ENCODE measurements around the gene PCSK7. TPM values are rescaled to one million over a fixed set of nuclear protein-coding genes. Genes with fewer than 3 reads are reported as not detected.

Gene PCSK7
- total RNA-seq, 2 donors from 2014 or later, result 25.9 to 86.0 TPM

GRCh38 chr11:117249571-117249970 lies 17.7 kb upstream of the PCSK7 start:
- H3K4me1 ChIP-seq, result no peaks in the 10 kb centered on the region
- no peaks in the 10 kb centered on the region for H3K27me3 ChIP-seq
- H3K9me3 ChIP-seq, result no peaks in the 10 kb centered on the region
- H3K27ac ChIP-seq, result no peak overlapping the region
- DNase-seq (no peak), ATAC-seq (no peak)
- intact Hi-C loops (cut with DNase I), result no loop called here
- 86 to 93% methylated on average over 4 of the region's 4 CpGs for WGBS, 2 donors
- H3K36me3 ChIP-seq (replicated peaks in 1 of 2; ENCODE audit: insufficient read depth in 1 of 2, low read depth in 2 of 2), result peaks cover 0 to 23% of the 10 kb centered on the region in 2 donors
- no peak overlapping the region for H3K4me3 ChIP-seq
- TF ChIP-seq CTCF (IDR thresholded peaks at IDR 0.05), result no peak

- no peak overlapping the region for H3K27ac ChIP-seq
- DNase-seq (no peak), ATAC-seq (no peak)
- no peak overlapping the region for H3K4me3 ChIP-seq
- TF ChIP-seq POLR2A (IDR thresholded peaks at IDR 0.05), result no peak
- no peak for TF ChIP-seq CTCF (IDR thresholded peaks at IDR 0.05)
- WGBS, 2 donors, result 90 to 95% methylated on average over 4 of the region's 4 CpGs
- no peaks in the 10 kb centered on the region for H3K4me1 ChIP-seq
- peaks cover 0 to 21% of the 10 kb centered on the region in 2 donors for H3K36me3 ChIP-seq (replicated peaks in 1 of 2; ENCODE audit: insufficient read depth in 1 of 2, low read depth in 2 of 2)
- intact Hi-C loops (cut with DNase I), result no loop called here
- no peaks in the 10 kb centered on the region for H3K27me3 ChIP-seq
- no peaks in the 10 kb centered on the region for H3K9me3 ChIP-seq
Measured at GRCh38 chr11:117248341-117248740, 16.5 kb upstream of the PCSK7 start.

- Histone ChIP-seq H3K9me3 (no peaks in the 10 kb centered on the region), H3K4me3 (no peak overlapping the region), H3K36me3 (replicated peaks in 1 of 2; ENCODE audit: insufficient read depth in 1 of 2, low read depth in 2 of 2) (peaks cover 0 to 11% of the 10 kb centered on the region in 2 donors), H3K4me1 (peaks cover 5% of the 10 kb centered on the region), H3K27ac (no peak overlapping the region), H3K27me3 (no peaks in the 10 kb centered on the region)
- TF ChIP-seq POLR2A (IDR thresholded peaks at IDR 0.05), result no peak
- TF ChIP-seq CTCF (IDR thresholded peaks at IDR 0.05), result no peak
- no peak for DNase-seq
- ATAC-seq, result no peak
- intact Hi-C loops (cut with DNase I), result no loop called here
- 65 to 77% methylated on average over 6 of the region's 6 CpGs for WGBS, 2 donors
Measured at GRCh38 chr11:117239295-117239694, 7.4 kb upstream of the PCSK7 start.

- DNase-seq, result no peak
- TF ChIP-seq CTCF (IDR thresholded peaks at IDR 0.05) (no peak), POLR2A (IDR thresholded peaks at IDR 0.05) (no peak)
- 86 to 89% methylated on average over 5 of the region's 5 CpGs for WGBS, 2 donors
- Histone ChIP-seq H3K9me3 (no peaks in the 10 kb centered on the region), H3K4me1 (peaks cover 14% of the 10 kb centered on the region), H3K27me3 (no peaks in the 10 kb centered on the region), H3K27ac (no peak overlapping the region), H3K4me3 (no peak overlapping the region), H3K36me3 (replicated peaks in 1 of 2; ENCODE audit: insufficient read depth in 1 of 2, low read depth in 2 of 2) (peaks cover 0 to 11% of the 10 kb centered on the region in 2 donors)
- no peak for ATAC-seq
- intact Hi-C loops (cut with DNase I), result no loop called here
Measured at GRCh38 chr11:117238221-117238620, 6.3 kb upstream of the PCSK7 start.

GRCh38 chr11:117232911-117233409 lies 1.1 kb upstream of the PCSK7 start:
- peak overlapping the region; percentile 66 to 95 (median 88) for H3K27ac ChIP-seq
- peaks cover 36% of the 10 kb centered on the region for H3K4me1 ChIP-seq
- peak overlapping the region; percentile 82 to 96 for H3K4me3 ChIP-seq
- H3K9me3 ChIP-seq, result no peaks in the 10 kb centered on the region
- WGBS, 2 donors, result 1 to 2% methylated on average over 4 to 16 of the region's 27 CpGs
- ATAC-seq, result no peak
- TF ChIP-seq CTCF (IDR thresholded peaks at IDR 0.05) (no peak), POLR2A (IDR thresholded peaks at IDR 0.05) (no peak)
- peak in 2 of 4 donors; percentile 18 to 49 for DNase-seq
- intact Hi-C loops (cut with DNase I), result no loop called here
- H3K27me3 ChIP-seq, result no peaks in the 10 kb centered on the region
- peaks cover 0 to 6% of the 10 kb centered on the region in 2 donors for H3K36me3 ChIP-seq (replicated peaks in 1 of 2; ENCODE audit: insufficient read depth in 1 of 2, low read depth in 2 of 2)

Measured in body of pancreas (tissue), 4 donors.